Liver (tissue), 9 donors: Measurements from ENCODE around the gene NHS. TPM values are rescaled to one million over a fixed set of nuclear protein-coding genes. Genes with fewer than 3 reads are reported as not detected.

Experiments
- DNase-seq: peaks from one replicate; pipeline ENCODE4 v3.0.0-alpha.2; 2017; ENCODE audit warnings: low spot score
- H3K27ac ChIP-seq, 2 donors: one replicate each; pipeline ENCODE4 v1.7.0; 2013; ENCODE audit warnings: inconsistent platforms in 2 of 2, low read length in 2 of 2, control low read depth in 1 of 2, low read depth in 1 of 2, mild to moderate bottlenecking in 1 of 2
- H3K27me3 ChIP-seq, 4 donors: one replicate each; pipeline versions ENCODE4 v1.6.1 to v1.7.0; 2013; ENCODE audit warnings: low read length in 3 of 4, inconsistent platforms in 1 of 4, mild to moderate bottlenecking in 1 of 4, moderate library complexity in 1 of 4; ENCODE audit not compliant: control insufficient read depth in 4 of 4, insufficient read depth in 4 of 4
- H3K36me3 ChIP-seq, 4 donors: one replicate each; pipeline versions ENCODE4 v1.6.1 to v1.7.0; 2013; ENCODE audit warnings: low read length in 3 of 4, mild to moderate bottlenecking in 3 of 4, low read depth in 1 of 4, moderate library complexity in 1 of 4; ENCODE audit not compliant: control insufficient read depth in 4 of 4, insufficient read depth in 3 of 4
- H3K4me1 ChIP-seq, 4 donors: one replicate each; pipeline versions ENCODE4 v1.6.1 to v1.7.0; 2013; ENCODE audit warnings: low read length in 3 of 4, mild to moderate bottlenecking in 3 of 4, moderate library complexity in 1 of 4; ENCODE audit not compliant: control insufficient read depth in 4 of 4, insufficient read depth in 4 of 4
- H3K4me3 ChIP-seq, 3 donors: one replicate each; pipeline versions ENCODE4 v1.6.1 to v1.7.0; 2013; ENCODE audit warnings: low read length in 3 of 3, control low read depth in 1 of 3, low read depth in 1 of 3, mild to moderate bottlenecking in 1 of 3
- H3K9ac ChIP-seq, 2 donors: one replicate each; pipeline ENCODE4 v1.7.0; 2013; ENCODE audit warnings: low read length in 2 of 2, mild to moderate bottlenecking in 2 of 2, moderate library complexity in 2 of 2, control low read depth in 1 of 2, low read depth in 1 of 2
- H3K9me3 ChIP-seq, 4 donors: one replicate each; pipeline versions ENCODE4 v1.6.1 to v1.7.0; 2013; ENCODE audit warnings: low read length in 3 of 4; ENCODE audit not compliant: control insufficient read depth in 4 of 4
- ATF3 ChIP-seq: IDR thresholded peaks from 2 replicates; pipeline ENCODE4 v1.6.1; 2016; ENCODE audit warnings: antibody characterized with exemption
- EGR1 ChIP-seq, 2 donors: IDR thresholded peaks; 2 replicates each; pipeline ENCODE4 v1.6.1; 2016 to 2018; ENCODE audit warnings: antibody characterized with exemption in 2 of 2, low read depth in 2 of 2
- FOXA1 ChIP-seq: IDR thresholded peaks from 2 replicates; pipeline ENCODE4 v1.6.1; 2016; ENCODE audit warnings: antibody characterized with exemption
- FOXA2 ChIP-seq: IDR thresholded peaks from 2 replicates; pipeline ENCODE4 v1.6.1; 2016; ENCODE audit warnings: antibody characterized with exemption
- GABPA ChIP-seq, 2 donors: IDR thresholded peaks in 1 of 2; conservative IDR thresholded peaks in 1 of 2; 2 replicates each; pipeline ENCODE4 v1.6.1; 2016; ENCODE audit warnings: antibody characterized with exemption in 2 of 2, mild to moderate bottlenecking in 1 of 2, moderate library complexity in 1 of 2
- HNF4A ChIP-seq, 2 donors: conservative IDR thresholded peaks; 2 replicates each; pipeline ENCODE4 v1.6.1; 2016; ENCODE audit warnings: antibody characterized with exemption in 2 of 2, mild to moderate bottlenecking in 2 of 2
- HNF4G ChIP-seq: IDR thresholded peaks from 2 replicates; pipeline ENCODE4 v1.6.1; 2016; ENCODE audit warnings: antibody characterized with exemption
- JUND ChIP-seq, 2 donors: IDR thresholded peaks; 2 replicates each; pipeline ENCODE4 v1.6.1; 2016; ENCODE audit warnings: antibody characterized with exemption in 2 of 2
- MAX ChIP-seq: IDR thresholded peaks from 2 replicates; pipeline ENCODE4 v1.6.1; 2016; ENCODE audit warnings: antibody characterized with exemption
- NR2F2 ChIP-seq: IDR thresholded peaks from 2 replicates; pipeline ENCODE4 v1.6.1; 2016; ENCODE audit warnings: antibody characterized with exemption
- RAD21 ChIP-seq, 2 donors: IDR thresholded peaks; 2 replicates each; pipeline ENCODE4 v1.6.1; 2016; ENCODE audit warnings: antibody characterized with exemption in 2 of 2, mild to moderate bottlenecking in 2 of 2
- REST ChIP-seq: IDR thresholded peaks from 2 replicates; pipeline ENCODE4 v1.6.1; 2016; ENCODE audit warnings: antibody characterized with exemption, mild to moderate bottlenecking
- RXRA ChIP-seq, 2 donors: IDR thresholded peaks; 2 replicates each; pipeline ENCODE4 v1.6.1; 2017 to 2018; ENCODE audit warnings: antibody characterized with exemption in 2 of 2, mild to moderate bottlenecking in 1 of 2
- SP1 ChIP-seq: IDR thresholded peaks from 2 replicates; pipeline ENCODE4 v1.6.1; 2018; ENCODE audit warnings: antibody characterized with exemption, mild to moderate bottlenecking
- TAF1 ChIP-seq: conservative IDR thresholded peaks from 2 replicates; pipeline ENCODE4 v1.6.1; 2016; ENCODE audit warnings: antibody characterized with exemption, mild to moderate bottlenecking
- YY1 ChIP-seq: IDR thresholded peaks from 2 replicates; pipeline ENCODE4 v1.6.1; 2016; ENCODE audit warnings: antibody characterized with exemption, mild to moderate bottlenecking
- ZBTB33 ChIP-seq: IDR thresholded peaks from 2 replicates; pipeline ENCODE4 v1.6.1; 2016; ENCODE audit warnings: antibody characterized with exemption
- WGBS: extraction: QIAGEN DNeasy Blood & Tissue Kit; methylation state at CpG from one replicate; pipeline ENCODE4 v1.1.7; 2013; 5-methylcytosine and 5-hydroxymethylcytosine counted together
- polyA plus RNA-seq, 2 donors: library from polyadenylated mRNA; stranded (reverse) in 1 of 2; unstranded in 1 of 2; fragments of 200-250 nt in 1 of 2; fragments of >200 nt in 1 of 2; fragmentation: Nextera tagmentation in 1 of 2; extraction: Ambion mirVana in 1 of 2; gene quantifications; one replicate each; pipeline versions ENCODE4 v1.2.1 to v1.2.3, GENCODE V29; 2013 to 2015
- total RNA-seq, 2 donors: library from RNA; depleted of rRNA; stranded (reverse); fragments of >200 nt; gene quantifications; one replicate each; pipeline ENCODE4 v1.2.3, GENCODE V29; 2014
- donor health status: healthy.
- donor health status: healthy.
- donor health status: healthy.
- donor health status: healthy.
- donor health status: healthy.

Gene NHS
- total and polyA plus RNA-seq, 4 donors: 0.03 to 0.17 (median 0.10) TPM

- peaks cover 0 to 1% (median 0%) of the 10 kb centered on the region in 4 donors for H3K4me1 ChIP-seq
- H3K27me3 ChIP-seq: no peaks in the 10 kb centered on the region
- H3K9me3 ChIP-seq: peaks cover 0 to 3% (median 0%) of the 10 kb centered on the region in 4 donors
- no peaks in the 10 kb centered on the region for H3K36me3 ChIP-seq
- H3K27ac ChIP-seq: no peak overlapping the region
- H3K9ac ChIP-seq: no peak overlapping the region
- WGBS: 97% methylated on average over 3 of the region's 3 CpGs
- no peak for DNase-seq
- H3K4me3 ChIP-seq: no peak overlapping the region
- TF ChIP-seq RXRA (IDR thresholded peaks at IDR 0.05) (no peak), HNF4A (conservative IDR thresholded peaks at IDR 0.05) (no peak), ZBTB33 (no peak), FOXA1 (no peak), RAD21 (IDR thresholded peaks at IDR 0.05) (no peak), EGR1 (IDR thresholded peaks at IDR 0.05; ENCODE audit: low read depth in 2 of 2) (no peak), GABPA (IDR thresholded peaks at IDR 0.05 in 1 of 2, conservative IDR thresholded peaks at IDR 0.05 in 1 of 2) (no peak), HNF4G (no peak), REST (no peak), YY1 (no peak), MAX (no peak), SP1 (no peak), FOXA2 (no peak), TAF1 (no peak), JUND (IDR thresholded peaks at IDR 0.05) (no peak)
Observed at GRCh38 chrX:17622331-17622730, 247.3 kb downstream of the NHS start.

- H3K4me3 ChIP-seq: no peak overlapping the region
- H3K36me3 ChIP-seq: no peaks in the 10 kb centered on the region
- H3K9ac ChIP-seq: no peak overlapping the region
- DNase-seq: no peak
- peaks cover 0 to 3% (median 0%) of the 10 kb centered on the region in 4 donors for H3K27me3 ChIP-seq
- no peak overlapping the region for H3K27ac ChIP-seq
- H3K4me1 ChIP-seq: peaks cover 0 to 1% (median 0%) of the 10 kb centered on the region in 4 donors
- WGBS: 88% methylated on average over 3 of the region's 3 CpGs
- TF ChIP-seq MAX: no peak
- no peak for TF ChIP-seq FOXA2
- no peak for TF ChIP-seq SP1
- no peak for TF ChIP-seq YY1
- no peak for TF ChIP-seq ATF3
- no peak for TF ChIP-seq NR2F2
- no peak for TF ChIP-seq HNF4A (conservative IDR thresholded peaks at IDR 0.05)
- no peak for TF ChIP-seq JUND (IDR thresholded peaks at IDR 0.05)
- TF ChIP-seq TAF1: no peak
- TF ChIP-seq HNF4G: no peak
- no peak for TF ChIP-seq REST
- H3K9me3 ChIP-seq: peaks cover 0 to 3% (median 0%) of the 10 kb centered on the region in 4 donors
Observed at GRCh38 chrX:17623750-17624149, 248.8 kb downstream of the NHS start.
